Activated CD8-positive, alpha-beta T cell treated with anti-CD3 and anti-CD28 coated beads for 36 hours (primary cell): ENCODE data around the gene KCNA5. TPM values are rescaled to one million over a fixed set of nuclear protein-coding genes. Genes with fewer than 3 reads are reported as not detected.

Experiments used
- ATAC-seq: fragments of 200-7000 bp; cut with Tn5 transposase; one replicate; pipeline ENCODE4 v1.10.0; 2021; ENCODE audit warnings: mild to moderate bottlenecking, moderate library complexity
- CTCF ChIA-PET: fragments of 350-600 bp; sonication (Branson Sonifier 250); formaldehyde crosslinking; loops from one replicate; lab custom pipeline; 2021; ENCODE audit warnings: antibody characterized with exemption; lab: Charles Lee
- POLR2A ChIA-PET: fragments of 350-600 bp; sonication (Branson Sonifier 250); formaldehyde crosslinking; loops from one replicate; lab custom pipeline; 2021; ENCODE audit warnings: antibody characterized with exemption; lab: Charles Lee
- DNase-seq: peaks from one replicate; pipeline ENCODE4 v3.0.0-alpha.2; 2020
- H3K27ac Mint-ChIP-seq: one replicate; pipeline ENCODE4 v1.8.0; 2021; ENCODE audit warnings: mild to moderate bottlenecking, mixed read lengths
- H3K27me3 Mint-ChIP-seq: one replicate; pipeline ENCODE4 v1.8.0; 2021; ENCODE audit warnings: mixed read lengths
- H3K36me3 Mint-ChIP-seq: one replicate; pipeline ENCODE4 v1.8.0; 2021; ENCODE audit warnings: low read depth, mixed read lengths
- H3K4me1 Mint-ChIP-seq: one replicate; pipeline ENCODE4 v1.8.0; 2021; ENCODE audit warnings: low read depth, mixed read lengths
- H3K4me3 Mint-ChIP-seq: one replicate; pipeline ENCODE4 v1.8.0; 2021; ENCODE audit warnings: mild to moderate bottlenecking, moderate library complexity, mixed read lengths
- H3K9me3 Mint-ChIP-seq: one replicate; pipeline ENCODE4 v1.8.0; 2021; ENCODE audit warnings: mixed read lengths
- intact Hi-C: fragments of 100-400 bp; cut with micrococcal nuclease; formaldehyde crosslinking; loops from one replicate; pipeline ENCODE4 v1.10.0; 2022
- total RNA-seq, 2 experiments: library from RNA; stranded (reverse); gene quantifications; one replicate each; pipeline ENCODE4 v1.2.3, GENCODE V29; 2021
- TF ChIP-seq, protein P1 (sequence below): fragments of 200-600 bp; IDR thresholded peaks from one replicate; pipeline ENCODE4 v1.8.0; 2022; ENCODE audit warnings: antibody characterized with exemption, mild to moderate bottlenecking

Gene KCNA5
- total RNA-seq, 2 experiments from 2014 or later, result not detected

DNA sequence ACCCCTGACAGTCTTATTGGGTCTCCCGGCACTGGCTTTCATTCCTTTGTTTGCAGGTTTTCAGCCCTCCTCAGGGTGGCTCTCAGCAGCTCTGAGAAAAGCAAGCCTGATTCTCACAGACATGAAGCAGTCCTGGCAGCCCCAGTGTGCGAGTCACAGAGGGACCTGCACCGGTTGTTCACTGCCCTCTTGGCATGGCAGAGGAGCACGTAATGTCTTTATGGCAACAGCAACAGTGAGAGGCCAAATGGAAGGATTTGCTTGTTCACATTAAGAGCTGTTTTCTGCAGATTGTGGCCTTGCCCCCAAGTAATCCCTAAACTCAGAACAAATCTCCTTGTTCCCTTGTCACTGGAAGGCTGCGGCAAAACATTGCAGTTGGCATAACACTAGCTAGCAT, 3.4 kb downstream of the KCNA5 start:
- no peaks in the 10 kb centered on the region for H3K4me1 Mint-ChIP-seq
- CTCF ChIA-PET, result no interaction called here

DNA sequence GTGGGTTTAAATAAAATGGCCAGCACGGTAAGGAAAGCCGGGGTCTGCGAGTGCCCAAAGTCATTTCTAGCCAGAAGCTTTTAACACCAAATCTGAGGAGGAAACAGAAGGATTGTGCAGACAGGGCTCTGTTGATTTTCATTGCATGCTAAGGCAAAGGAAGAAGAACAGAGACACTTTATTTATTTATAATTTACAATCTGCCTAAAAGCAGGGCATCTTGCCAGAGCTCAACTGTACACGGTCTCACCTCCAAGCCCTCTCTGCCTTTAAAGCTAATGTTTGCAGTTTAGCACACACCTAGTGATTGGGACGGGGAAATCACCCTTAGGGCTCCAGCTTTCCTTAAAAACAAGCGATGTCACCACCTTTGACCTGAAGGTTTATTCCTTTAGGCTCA, 4.0 kb downstream of the KCNA5 start:
- Mint-ChIP-seq H3K4me3 (no peak overlapping the region), H3K36me3 (no peaks in the 10 kb centered on the region), H3K27me3 (peaks cover 20% of the 10 kb centered on the region), H3K27ac (no peak overlapping the region), H3K9me3 (no peaks in the 10 kb centered on the region), H3K4me1 (no peaks in the 10 kb centered on the region)
- intact Hi-C loops, result no loop called here
- no peak for ATAC-seq
- ChIA-PET POLR2A (no interaction called here), CTCF (no interaction called here)
- TF ChIP-seq, protein P1, sequence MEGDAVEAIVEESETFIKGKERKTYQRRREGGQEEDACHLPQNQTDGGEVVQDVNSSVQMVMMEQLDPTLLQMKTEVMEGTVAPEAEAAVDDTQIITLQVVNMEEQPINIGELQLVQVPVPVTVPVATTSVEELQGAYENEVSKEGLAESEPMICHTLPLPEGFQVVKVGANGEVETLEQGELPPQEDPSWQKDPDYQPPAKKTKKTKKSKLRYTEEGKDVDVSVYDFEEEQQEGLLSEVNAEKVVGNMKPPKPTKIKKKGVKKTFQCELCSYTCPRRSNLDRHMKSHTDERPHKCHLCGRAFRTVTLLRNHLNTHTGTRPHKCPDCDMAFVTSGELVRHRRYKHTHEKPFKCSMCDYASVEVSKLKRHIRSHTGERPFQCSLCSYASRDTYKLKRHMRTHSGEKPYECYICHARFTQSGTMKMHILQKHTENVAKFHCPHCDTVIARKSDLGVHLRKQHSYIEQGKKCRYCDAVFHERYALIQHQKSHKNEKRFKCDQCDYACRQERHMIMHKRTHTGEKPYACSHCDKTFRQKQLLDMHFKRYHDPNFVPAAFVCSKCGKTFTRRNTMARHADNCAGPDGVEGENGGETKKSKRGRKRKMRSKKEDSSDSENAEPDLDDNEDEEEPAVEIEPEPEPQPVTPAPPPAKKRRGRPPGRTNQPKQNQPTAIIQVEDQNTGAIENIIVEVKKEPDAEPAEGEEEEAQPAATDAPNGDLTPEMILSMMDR, result no peak
- no peak for DNase-seq

More for the DNA sequence above, 3.4 kb downstream of the KCNA5 start:
- no peak overlapping the region for H3K27ac Mint-ChIP-seq
- DNase-seq (no peak), ATAC-seq (no peak)
- H3K27me3 Mint-ChIP-seq, result peaks cover 25% of the 10 kb centered on the region
- H3K4me3 Mint-ChIP-seq, result no peak overlapping the region
- intact Hi-C loops, result no loop called here
- H3K9me3 Mint-ChIP-seq, result no peaks in the 10 kb centered on the region
- TF ChIP-seq, protein P1, result no peak
- POLR2A ChIA-PET, result no interaction called here
- no peaks in the 10 kb centered on the region for H3K36me3 Mint-ChIP-seq

DNA sequence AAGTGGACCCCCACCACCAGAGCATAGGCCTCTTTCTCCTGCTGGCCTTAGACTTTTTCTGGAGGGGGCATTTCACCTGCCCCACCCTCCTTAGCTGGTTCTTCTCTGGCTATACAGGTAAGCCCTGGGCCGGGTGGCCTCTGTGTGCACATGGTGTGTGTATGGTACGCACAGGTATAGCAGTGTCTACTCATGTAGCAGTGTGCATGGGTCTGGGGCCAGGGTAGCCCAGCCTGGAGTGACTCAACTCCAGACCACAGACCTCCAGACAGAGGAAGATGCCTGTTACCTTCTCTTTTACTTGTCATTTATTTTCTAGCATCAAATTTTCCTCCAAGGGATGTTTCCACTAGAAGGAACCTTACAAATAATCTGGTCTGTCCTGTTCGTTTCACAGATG, 6.9 kb downstream of the KCNA5 start:
- H3K36me3 Mint-ChIP-seq, result no peaks in the 10 kb centered on the region
- TF ChIP-seq, protein P1, result no peak
- no peaks in the 10 kb centered on the region for H3K4me1 Mint-ChIP-seq
- ChIA-PET POLR2A (no interaction called here), CTCF (interaction anchor here (1.0 to 1.6 kb wide), 2 partner anchors 11 to 28 kb away, joined by 3 to 4 read pairs; no protein-coding TSS in a partner anchor)
- H3K27ac Mint-ChIP-seq, result no peak overlapping the region
- ATAC-seq (no peak), DNase-seq (no peak)
- peaks cover 11% of the 10 kb centered on the region for H3K27me3 Mint-ChIP-seq
- intact Hi-C loops, result no loop called here
- H3K4me3 Mint-ChIP-seq, result no peak overlapping the region
- no peaks in the 10 kb centered on the region for H3K9me3 Mint-ChIP-seq

DNA sequence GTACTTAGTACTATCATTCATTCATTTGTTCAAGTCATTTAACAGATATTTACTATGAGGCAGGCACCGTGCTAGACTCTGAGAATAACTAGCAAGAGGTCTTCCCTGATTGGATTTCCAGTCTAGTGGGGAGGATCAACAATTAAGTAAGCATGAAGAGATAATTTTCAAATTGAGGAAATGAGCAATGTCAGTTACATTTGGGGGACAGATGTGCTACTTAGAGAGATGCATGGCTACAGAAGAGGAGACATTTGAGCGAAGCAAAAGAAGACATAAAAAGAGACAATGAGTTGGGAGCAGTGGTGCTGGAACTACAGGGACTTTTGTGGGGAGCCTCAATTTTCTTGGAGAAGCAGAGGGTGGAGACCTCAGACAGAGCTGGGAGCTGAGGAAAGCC, 7.7 kb downstream of the KCNA5 start:
- Mint-ChIP-seq H3K27ac (no peak overlapping the region), H3K4me3 (no peak overlapping the region), H3K27me3 (peaks cover 8% of the 10 kb centered on the region), H3K4me1 (no peaks in the 10 kb centered on the region), H3K9me3 (no peaks in the 10 kb centered on the region), H3K36me3 (no peaks in the 10 kb centered on the region)
- TF ChIP-seq, protein P1, result no peak
- intact Hi-C loops, result no loop called here
- DNase-seq (no peak), ATAC-seq (no peak)
- POLR2A ChIA-PET, result no interaction called here
- CTCF ChIA-PET, result interaction anchor here (1.6 kb wide), 1 partner anchor 11 kb away, joined by 3 read pairs; no protein-coding TSS in a partner anchor

DNA sequence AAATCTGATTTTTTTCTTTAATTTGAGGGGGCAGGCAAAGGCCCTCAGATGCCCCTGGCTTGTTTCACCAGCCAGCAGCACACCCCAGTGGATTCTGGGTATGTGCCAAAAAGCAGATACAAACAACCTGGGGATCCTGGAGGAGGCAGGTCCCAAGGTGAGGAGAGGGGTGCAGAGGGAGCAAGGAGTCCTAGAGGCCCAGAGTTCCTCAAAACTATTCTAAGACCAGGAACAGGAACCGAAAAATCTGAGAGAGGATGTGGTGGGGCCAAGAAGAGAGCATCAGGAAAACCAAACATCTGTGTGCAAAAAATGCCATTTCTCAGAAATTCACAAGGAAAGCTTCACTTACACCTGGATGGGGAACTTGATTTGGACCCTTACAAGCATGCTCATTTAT, 8.2 kb downstream of the KCNA5 start:
- Mint-ChIP-seq H3K36me3 (no peaks in the 10 kb centered on the region), H3K27me3 (peaks cover 7% of the 10 kb centered on the region), H3K4me3 (no peak overlapping the region), H3K27ac (no peak overlapping the region), H3K9me3 (no peaks in the 10 kb centered on the region), H3K4me1 (no peaks in the 10 kb centered on the region)
- CTCF ChIA-PET, result no interaction called here
- DNase-seq (no peak), ATAC-seq (no peak)
- intact Hi-C loops, result no loop called here
- TF ChIP-seq, protein P1, result no peak
- POLR2A ChIA-PET, result no interaction called here
